Measurements from ENCODE around the gene ABCA1. TPM values are rescaled to one million over a fixed set of nuclear protein-coding genes. Genes with fewer than 3 reads are reported as not detected.
"Not testable (repeated sequence)": the region's sequence is repeated elsewhere in the genome, so short reads cannot be mapped to it uniquely, and the experiment has no call there.

The ABCA1 gene
- total RNA-seq, 2 experiments from 2014 or later, result 0.25 to 0.40 TPM

GRCh38 chr9:104936291-104936690 lies 8.3 kb upstream of the ABCA1 start:
- no peak for DNase-seq
- no peaks in the 10 kb centered on the region for H3K36me3 Mint-ChIP-seq (ENCODE audit: low read depth)
- H3K4me1 Mint-ChIP-seq, result peaks cover 3% of the 10 kb centered on the region
- H3K27me3 Mint-ChIP-seq, result no peaks in the 10 kb centered on the region
- CTCF ChIA-PET, result interaction anchor here (1.0 kb wide), 1 partner anchor 11 kb away, joined by 3 read pairs; no protein-coding TSS in a partner anchor
- no peak overlapping the region for H3K4me3 Mint-ChIP-seq
- POLR2A ChIA-PET, result no interaction called here
- H3K27ac Mint-ChIP-seq, result no peak overlapping the region
- H3K9me3 Mint-ChIP-seq, result no peaks in the 10 kb centered on the region

GRCh38 chr9:104935501-104935810 lies 7.5 kb upstream of the ABCA1 start:
- H3K36me3 Mint-ChIP-seq (ENCODE audit: low read depth); H3K27ac Mint-ChIP-seq; H3K4me3 Mint-ChIP-seq; CTCF ChIA-PET; POLR2A ChIA-PET; H3K27me3 Mint-ChIP-seq; H3K9me3 Mint-ChIP-seq; DNase-seq; H3K4me1 Mint-ChIP-seq: not testable (repeated sequence)

DNA sequence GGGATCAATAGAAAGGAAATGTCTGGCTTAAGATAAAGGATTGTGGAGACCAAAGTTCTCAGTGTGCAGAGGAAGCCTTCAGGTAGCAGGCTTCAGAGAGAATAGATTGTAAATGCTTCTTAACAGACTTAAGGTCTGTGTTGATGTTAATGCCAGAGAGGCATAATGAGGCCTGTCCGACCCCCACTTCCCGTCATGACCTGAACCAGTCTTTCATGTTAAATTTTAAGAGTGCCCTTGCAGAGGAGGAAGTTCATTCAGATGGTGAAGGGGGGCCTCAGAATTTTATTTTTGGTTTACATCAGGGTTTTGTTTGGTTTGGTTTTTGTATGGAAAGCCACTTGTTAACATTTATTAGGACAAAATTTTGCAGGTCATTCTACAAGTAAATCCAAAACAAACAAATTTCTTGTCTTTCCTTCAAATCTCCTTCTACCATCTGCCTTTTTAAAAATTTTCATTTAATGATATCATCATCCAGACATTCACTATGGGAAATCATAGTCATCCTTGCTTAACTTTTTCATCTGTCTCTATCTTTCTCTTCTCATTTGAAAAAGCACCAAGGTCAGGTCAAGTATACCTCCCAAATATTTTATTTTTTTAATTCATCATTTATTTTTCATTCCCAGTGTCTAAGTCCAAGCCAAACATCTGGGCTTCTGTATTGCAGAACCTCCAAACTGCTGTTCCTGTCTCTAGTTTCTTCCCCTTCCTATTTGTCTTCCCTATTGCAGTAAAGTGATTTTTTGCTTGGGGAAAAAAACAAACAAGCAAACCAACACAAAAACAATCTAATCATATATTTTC lies 6.9 kb upstream of the ABCA1 start:
- Mint-ChIP-seq H3K27ac (no peak overlapping the region), H3K27me3 (peaks cover 2% of the 10 kb centered on the region), H3K9me3 (no peaks in the 10 kb centered on the region), H3K36me3 (ENCODE audit: low read depth) (no peaks in the 10 kb centered on the region), H3K4me3 (no peak overlapping the region), H3K4me1 (no peaks in the 10 kb centered on the region)
- CTCF ChIA-PET, result no interaction called here
- POLR2A ChIA-PET, result no interaction called here
- DNase-seq, result no peak

- POLR2A ChIA-PET; H3K27ac Mint-ChIP-seq; H3K4me3 Mint-ChIP-seq; H3K9me3 Mint-ChIP-seq; H3K4me1 Mint-ChIP-seq; H3K36me3 Mint-ChIP-seq (ENCODE audit: low read depth); DNase-seq: not testable (repeated sequence)
- CTCF ChIA-PET, result interaction anchor here (1.2 kb wide), 1 partner anchor 236 kb away, joined by 3 read pairs; no protein-coding TSS in a partner anchor
- H3K27me3 Mint-ChIP-seq, result peaks cover 11% of the 10 kb centered on the region
These were observed 5.1 kb upstream of the ABCA1 start for GRCh38 chr9:104933091-104933490.

DNA sequence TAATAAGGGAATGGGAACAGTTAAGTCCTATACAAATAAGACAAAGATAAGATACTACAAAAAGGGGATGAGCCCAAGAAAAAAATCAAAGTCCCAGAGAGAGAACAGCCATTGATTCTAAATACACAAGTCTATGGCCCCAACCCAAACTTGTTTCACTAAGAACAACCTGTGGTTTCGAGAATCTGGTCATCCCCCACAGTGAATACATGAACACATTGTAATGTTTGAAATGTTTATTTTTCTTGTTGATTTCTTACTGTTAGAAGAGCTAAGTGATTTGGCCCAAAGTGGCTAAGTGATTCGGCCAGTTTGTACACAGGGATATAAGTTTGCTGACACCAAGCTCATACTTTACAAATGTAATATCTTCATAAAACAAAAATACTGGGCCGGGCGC lies 3.3 kb upstream of the ABCA1 start:
- Mint-ChIP-seq H3K4me3 (no peak overlapping the region), H3K9me3 (no peaks in the 10 kb centered on the region), H3K4me1 (peaks cover 19% of the 10 kb centered on the region), H3K27ac (no peak overlapping the region), H3K27me3 (peaks cover 24% of the 10 kb centered on the region), H3K36me3 (ENCODE audit: low read depth) (no peaks in the 10 kb centered on the region)
- ChIA-PET POLR2A (no interaction called here), CTCF (interaction anchor here (0.7 to 1.6 kb wide), 3 partner anchors 8 to 19 kb away, joined by 3 to 4 read pairs (median 3); no protein-coding TSS in a partner anchor)
- DNase-seq, result no peak

DNA sequence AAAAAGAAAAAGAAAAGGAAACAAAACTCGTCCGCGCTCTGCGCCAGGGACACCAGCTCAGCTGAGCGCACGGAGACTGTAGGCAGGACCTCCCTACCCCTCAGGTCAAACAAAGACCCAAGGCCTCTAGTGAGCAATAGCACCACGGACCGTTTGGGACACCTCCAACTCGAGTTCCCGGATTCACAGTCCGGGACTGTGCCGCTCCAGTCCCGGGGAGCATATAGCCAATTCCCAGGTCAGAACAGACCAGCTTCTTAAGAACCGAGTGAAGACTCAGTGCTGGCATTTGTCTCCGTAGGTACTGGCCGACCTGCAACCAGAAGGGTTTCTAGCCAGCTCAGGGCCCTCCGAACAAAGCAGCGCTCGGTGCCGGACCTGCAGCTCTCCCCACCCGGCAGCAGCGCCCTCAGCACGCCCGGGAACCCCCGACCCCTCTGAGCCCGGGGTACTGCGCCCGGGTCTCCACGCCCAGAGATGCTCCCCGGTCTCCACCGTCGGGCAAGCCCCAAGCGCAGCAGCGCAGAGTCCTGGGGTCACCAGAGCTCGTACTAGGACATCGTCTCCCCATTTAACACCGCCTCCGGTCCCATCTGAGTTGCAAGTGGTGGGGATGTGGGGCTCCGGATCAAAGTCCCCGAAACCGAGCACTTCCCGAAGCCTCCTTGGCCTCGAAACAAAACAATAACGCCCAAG lies 591 bp downstream of the ABCA1 start:
- Mint-ChIP-seq H3K27ac (peak overlapping the region; percentile 31), H3K4me3 (peak overlapping the region; percentile 77), H3K9me3 (no peaks in the 10 kb centered on the region), H3K27me3 (peaks cover 35% of the 10 kb centered on the region), H3K36me3 (ENCODE audit: low read depth) (no peaks in the 10 kb centered on the region), H3K4me1 (peaks cover 24% of the 10 kb centered on the region)
- DNase-seq, result peak; percentile 12
- ChIA-PET CTCF (interaction anchor here (0.6 to 1.8 kb wide), 11 partner anchors 10 to 479 kb away, joined by 3 to 6 read pairs (median 3); no protein-coding TSS in a partner anchor), POLR2A (interaction anchor here (0.6 to 1.5 kb wide), 4 partner anchors 39 to 478 kb away, joined by 3 to 8 read pairs (median 4); no protein-coding TSS in a partner anchor)

GRCh38 chr9:104923740-104924139 lies 4.2 kb downstream of the ABCA1 start:
- ChIA-PET POLR2A (no interaction called here), CTCF (interaction anchor here (0.6 to 1.5 kb wide), 3 partner anchors 8 to 199 kb away, joined by 3 to 5 read pairs (median 4); no protein-coding TSS in a partner anchor)
- Mint-ChIP-seq H3K27me3 (peaks cover 30% of the 10 kb centered on the region), H3K36me3 (ENCODE audit: low read depth) (no peaks in the 10 kb centered on the region), H3K9me3 (no peaks in the 10 kb centered on the region), H3K4me3 (no peak overlapping the region), H3K27ac (no peak overlapping the region), H3K4me1 (peaks cover 22% of the 10 kb centered on the region)
- no peak for DNase-seq

DNA sequence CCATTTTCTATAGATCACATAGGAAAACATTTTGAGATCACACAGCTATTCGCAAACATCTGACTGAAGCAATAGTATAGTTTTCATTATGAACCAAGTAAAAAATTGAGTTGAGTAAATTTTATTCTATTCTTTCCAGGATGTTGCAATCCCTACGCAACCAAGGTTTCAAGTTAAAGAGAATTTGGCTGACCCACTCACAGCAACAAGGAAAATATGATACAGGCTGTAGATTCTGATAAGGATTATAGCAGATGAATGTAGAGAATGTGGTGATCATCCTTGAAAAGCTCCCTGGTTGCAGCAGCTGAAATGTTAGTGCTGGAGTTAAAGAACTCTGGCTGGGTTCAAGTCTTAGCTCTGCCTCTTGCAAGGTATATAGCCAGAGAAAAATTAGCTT lies 4.7 kb downstream of the ABCA1 start:
- no peaks in the 10 kb centered on the region for H3K9me3 Mint-ChIP-seq
- POLR2A ChIA-PET, result no interaction called here
- H3K4me3 Mint-ChIP-seq, result no peak overlapping the region
- H3K36me3 Mint-ChIP-seq (ENCODE audit: low read depth), result no peaks in the 10 kb centered on the region
- H3K4me1 Mint-ChIP-seq, result peaks cover 17% of the 10 kb centered on the region
- no peak overlapping the region for H3K27ac Mint-ChIP-seq
- no peak for DNase-seq
- CTCF ChIA-PET, result interaction anchor here (0.6 to 1.5 kb wide), 3 partner anchors 8 to 200 kb away, joined by 3 to 5 read pairs (median 4); no protein-coding TSS in a partner anchor
- peaks cover 26% of the 10 kb centered on the region for H3K27me3 Mint-ChIP-seq

DNA sequence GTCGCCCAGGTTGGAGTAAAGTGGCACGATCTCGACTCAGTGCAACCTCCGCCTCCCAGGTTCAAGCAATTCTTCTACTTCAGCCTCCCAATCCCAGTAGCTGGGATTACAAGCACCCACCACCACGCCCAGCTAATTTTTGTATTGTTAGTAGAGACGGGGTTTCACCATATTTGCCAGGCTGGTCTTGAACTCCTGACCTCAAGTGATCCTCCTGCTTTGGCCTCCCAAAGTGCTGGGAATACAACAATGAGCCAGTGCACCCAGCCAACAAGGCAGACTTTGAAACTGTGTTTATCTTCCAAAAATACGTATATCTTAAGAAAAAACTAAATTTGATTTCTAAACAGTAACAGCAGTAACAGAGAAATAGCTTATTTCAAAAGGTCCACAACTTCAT lies 5.2 kb downstream of the ABCA1 start:
- Mint-ChIP-seq H3K27me3 (peaks cover 22% of the 10 kb centered on the region), H3K4me1 (peaks cover 16% of the 10 kb centered on the region)
- CTCF ChIA-PET, result interaction anchor here (1.3 to 1.5 kb wide), 2 partner anchors 9 to 60 kb away, joined by 4 to 5 read pairs; no protein-coding TSS in a partner anchor
- H3K36me3 Mint-ChIP-seq (ENCODE audit: low read depth); DNase-seq; POLR2A ChIA-PET; H3K27ac Mint-ChIP-seq; H3K9me3 Mint-ChIP-seq; H3K4me3 Mint-ChIP-seq: not testable (repeated sequence)

GRCh38 chr9:104921067-104921741 lies 6.8 kb downstream of the ABCA1 start:
- Mint-ChIP-seq H3K4me3 (no peak overlapping the region), H3K27me3 (peaks cover 11% of the 10 kb centered on the region), H3K36me3 (ENCODE audit: low read depth) (no peaks in the 10 kb centered on the region), H3K4me1 (peaks cover 5% of the 10 kb centered on the region), H3K9me3 (no peaks in the 10 kb centered on the region), H3K27ac (no peak overlapping the region)
- CTCF ChIA-PET, result interaction anchor here (1.0 to 1.7 kb wide), 2 partner anchors 11 to 323 kb away, joined by 3 read pairs; partner anchors contain the start of gene SLC44A1
- POLR2A ChIA-PET, result no interaction called here
- no peak for DNase-seq

- Mint-ChIP-seq H3K4me3 (no peak overlapping the region), H3K4me1 (no peaks in the 10 kb centered on the region), H3K27me3 (peaks cover 2% of the 10 kb centered on the region), H3K36me3 (ENCODE audit: low read depth) (no peaks in the 10 kb centered on the region), H3K27ac (no peak overlapping the region), H3K9me3 (no peaks in the 10 kb centered on the region)
- CTCF ChIA-PET, result no interaction called here
- no peak for DNase-seq
- POLR2A ChIA-PET, result no interaction called here
These were observed 12.2 kb downstream of the ABCA1 start for GRCh38 chr9:104915753-104916152.

DNA sequence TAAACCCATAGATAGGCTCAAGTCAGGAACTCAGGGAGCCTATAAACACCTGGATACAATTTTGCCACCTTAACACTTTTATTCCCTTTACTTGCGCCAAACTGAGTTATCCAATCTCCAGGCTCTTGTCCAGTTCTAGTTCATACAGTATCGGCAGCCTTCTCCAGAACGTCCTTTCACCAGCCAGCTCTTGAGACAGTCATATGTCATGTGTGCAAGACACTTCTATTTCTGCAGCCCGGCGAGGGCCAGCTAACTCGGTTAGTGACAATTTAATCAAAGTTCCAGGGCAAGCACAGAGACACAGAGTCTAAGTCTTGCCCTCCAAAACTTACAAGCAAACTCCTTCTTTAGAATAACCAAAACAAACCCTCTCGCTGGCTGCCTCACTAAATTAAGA lies 12.9 kb downstream of the ABCA1 start:
- H3K4me1 Mint-ChIP-seq, result no peaks in the 10 kb centered on the region
- peaks cover 2% of the 10 kb centered on the region for H3K27me3 Mint-ChIP-seq
- H3K36me3 Mint-ChIP-seq (ENCODE audit: low read depth), result no peaks in the 10 kb centered on the region
- H3K9me3 Mint-ChIP-seq, result no peaks in the 10 kb centered on the region
- ChIA-PET POLR2A (no interaction called here), CTCF (interaction anchor here (0.7 to 1.1 kb wide), 3 partner anchors 13 to 136 kb away, joined by 3 read pairs; partner anchors contain the start of gene ABCA1)
- H3K4me3 Mint-ChIP-seq, result no peak overlapping the region
- no peak overlapping the region for H3K27ac Mint-ChIP-seq
- DNase-seq, result no peak

GRCh38 chr9:104914466-104914865 lies 13.5 kb downstream of the ABCA1 start:
- ChIA-PET CTCF (interaction anchor here (0.6 to 1.1 kb wide), 4 partner anchors 13 to 136 kb away, joined by 3 to 4 read pairs (median 3); partner anchors contain the start of gene ABCA1), POLR2A (no interaction called here)
- H3K36me3 Mint-ChIP-seq (ENCODE audit: low read depth), result no peaks in the 10 kb centered on the region
- no peaks in the 10 kb centered on the region for H3K9me3 Mint-ChIP-seq
- peaks cover 2% of the 10 kb centered on the region for H3K27me3 Mint-ChIP-seq
- no peak for DNase-seq
- H3K27ac Mint-ChIP-seq, result no peak overlapping the region
- peaks cover 2% of the 10 kb centered on the region for H3K4me1 Mint-ChIP-seq
- no peak overlapping the region for H3K4me3 Mint-ChIP-seq

All from activated CD4-positive, alpha-beta T cell treated with anti-CD3 and anti-CD28 coated beads, Interleukin-2, amount 10 ng/mL, durations not matched to agents 7 days and 5 days (primary cell).